HUES64 (cell line): ENCODE measurements around the gene DDR1.
"Not testable (repeated sequence)": the region's sequence is repeated elsewhere in the genome, so short reads cannot be mapped to it uniquely, and the experiment has no call there.

Experiments
- H3K27ac ChIP-seq: 2 replicates; pipeline ENCODE4 v1.7.0; 2013; ENCODE audit warnings: low read depth, low read length, inconsistent platforms
- H3K27me3 ChIP-seq: 2 replicates; pipeline ENCODE4 v1.6.1; 2013; ENCODE audit warnings: mild to moderate bottlenecking, low read length; ENCODE audit not compliant: insufficient read depth
- H3K36me3 ChIP-seq: 2 replicates; pipeline ENCODE4 v1.6.1; 2013; ENCODE audit warnings: mild to moderate bottlenecking, low read length; ENCODE audit not compliant: insufficient read depth
- H3K4me1 ChIP-seq: 2 replicates; pipeline ENCODE4 v1.6.1; 2013; ENCODE audit warnings: mild to moderate bottlenecking, low read length, moderate library complexity; ENCODE audit not compliant: insufficient read depth
- H3K4me3 ChIP-seq: 2 replicates; pipeline ENCODE4 v1.5.1; 2013; ENCODE audit warnings: mild to moderate bottlenecking, low read length, moderate library complexity
- H3K9ac ChIP-seq: 2 replicates; pipeline ENCODE4 v1.6.1; 2013; ENCODE audit warnings: mild to moderate bottlenecking, low read depth, low read length
- H3K9me3 ChIP-seq: 2 replicates; pipeline ENCODE4 v1.6.1; 2013; ENCODE audit warnings: low read depth, low read length; ENCODE audit not compliant: insufficient read depth
- WGBS: fragments of 150-250, 120-280 bp; methylation state at CpG from one replicate; pipeline ENCODE4 v1.1.7; 2013; ENCODE audit warnings: missing lambda C conversion rate; 5-methylcytosine and 5-hydroxymethylcytosine counted together

DDR1 gene

DNA sequence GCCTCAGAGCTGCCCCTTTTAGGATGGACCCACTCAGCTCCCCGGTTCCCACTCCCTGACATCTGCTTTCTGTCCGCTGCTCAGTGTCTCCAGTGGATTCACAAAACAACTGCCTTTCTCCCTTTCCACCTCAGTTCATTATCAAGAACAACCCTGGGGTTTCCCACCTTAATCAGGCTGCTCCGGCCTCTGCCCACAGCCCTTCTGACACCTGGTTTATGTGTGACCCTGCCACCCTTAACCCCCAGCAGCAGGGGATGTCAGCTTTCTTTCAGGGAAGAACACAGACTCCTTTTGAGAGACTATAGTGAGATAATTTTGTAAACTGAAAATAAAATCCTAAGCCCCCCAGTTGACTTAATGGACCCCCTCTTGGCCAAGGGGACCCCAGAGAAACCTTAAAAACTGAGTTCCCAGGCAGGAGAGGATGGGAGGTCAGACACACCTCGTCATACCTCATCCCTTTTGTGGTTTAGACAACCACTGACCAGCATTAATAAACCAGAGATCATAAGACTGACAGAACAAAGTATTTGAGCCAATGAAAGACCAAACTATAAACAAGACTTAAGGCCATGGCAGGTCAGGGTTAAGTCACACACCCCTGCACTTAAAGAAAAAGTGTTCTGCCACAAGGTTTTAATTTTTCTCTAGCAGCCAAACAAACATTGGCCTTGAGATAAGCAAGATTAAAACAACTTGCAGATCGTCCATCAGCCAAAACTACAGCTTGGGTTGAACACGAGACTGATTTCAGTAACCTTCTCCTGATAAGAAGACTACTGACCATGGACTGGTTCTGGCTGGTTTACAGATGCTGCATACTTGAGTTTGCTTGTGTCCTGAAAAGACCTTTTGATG, 42.4 kb upstream of the DDR1 start:
- Histone ChIP-seq H3K36me3 (peaks cover 7% of the 10 kb centered on the region), H3K9me3 (no peaks in the 10 kb centered on the region), H3K4me1 (peaks cover 44% of the 10 kb centered on the region), H3K27ac (no peak overlapping the region), H3K27me3 (no peaks in the 10 kb centered on the region), H3K9ac (no peak overlapping the region), H3K4me3 (no peak overlapping the region)
- WGBS, result 89% methylated on average over 6 of the region's 6 CpGs

DNA sequence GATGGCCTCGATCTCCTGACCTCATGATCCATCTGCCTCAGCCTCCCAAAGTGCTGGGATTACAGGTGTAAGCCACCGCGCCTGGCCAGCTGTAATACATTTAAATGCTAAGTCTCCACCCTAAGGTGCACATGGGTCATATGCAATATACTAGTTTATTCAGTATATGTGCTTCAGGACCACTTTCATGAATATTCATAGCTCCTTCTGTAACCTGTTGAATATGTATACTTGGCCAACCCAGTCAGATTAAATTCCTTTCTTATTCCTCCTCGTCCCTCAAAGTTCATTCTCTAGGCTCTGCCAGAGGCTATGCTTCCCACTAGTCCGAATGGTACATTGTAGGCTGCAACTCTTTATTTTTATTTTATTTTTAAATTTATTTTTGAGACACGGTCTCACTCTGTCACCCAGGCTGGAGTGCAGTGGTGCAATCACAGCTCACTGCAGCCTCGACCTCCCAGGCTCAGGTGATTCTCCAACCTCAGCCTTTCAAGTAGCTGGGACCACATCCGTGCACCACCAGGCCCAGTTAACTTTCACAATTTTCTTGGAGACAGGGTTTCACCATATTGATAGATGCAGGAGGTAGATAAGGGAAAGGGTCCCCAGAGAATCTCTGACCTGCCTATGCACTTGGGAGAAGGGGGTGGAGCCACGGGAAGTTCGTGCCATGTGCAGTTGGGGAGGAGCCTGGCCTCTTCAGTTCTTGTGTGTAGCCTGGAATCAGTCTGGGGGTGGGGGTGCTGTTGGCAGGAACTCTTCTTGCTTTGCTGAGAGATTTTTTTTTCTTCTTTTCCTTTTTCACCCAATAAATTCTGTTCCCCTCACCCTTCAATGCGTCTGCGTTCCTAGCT, 41.3 kb upstream of the DDR1 start:
- Histone ChIP-seq H3K4me3 (no peak overlapping the region), H3K36me3 (peaks cover 7% of the 10 kb centered on the region), H3K27ac (peak overlapping the region; percentile 57), H3K9me3 (no peaks in the 10 kb centered on the region), H3K9ac (no peak overlapping the region), H3K27me3 (no peaks in the 10 kb centered on the region), H3K4me1 (peaks cover 50% of the 10 kb centered on the region)
- WGBS, result 89% methylated on average over 12 of the region's 12 CpGs

DNA sequence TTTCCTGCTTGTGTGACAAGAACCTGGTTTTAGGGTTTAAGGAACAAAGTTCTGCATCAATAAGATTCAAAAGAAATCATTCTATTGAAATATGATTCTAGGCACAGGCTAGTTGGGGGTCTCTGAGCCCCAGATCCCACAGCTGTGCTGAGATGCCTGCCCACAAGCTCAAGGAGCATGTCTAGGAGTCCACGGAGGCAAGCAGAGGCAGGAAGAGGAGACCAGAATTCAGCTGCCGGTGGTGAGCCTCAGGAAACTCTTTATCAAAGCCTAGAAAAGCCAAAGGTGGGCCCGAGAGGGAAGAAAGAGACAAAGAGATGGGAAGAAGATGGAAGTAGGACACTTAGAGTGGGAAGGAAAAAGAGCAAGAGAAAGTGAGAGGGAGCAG, 40.7 kb upstream of the DDR1 start:
- peaks cover 50% of the 10 kb centered on the region for H3K4me1 ChIP-seq
- WGBS, result 73% methylated on average over 3 of the region's 3 CpGs
- H3K4me3 ChIP-seq, result no peak overlapping the region
- peaks cover 7% of the 10 kb centered on the region for H3K36me3 ChIP-seq
- H3K9ac ChIP-seq, result no peak overlapping the region; the same call in 1 of the 2 replicates
- peak overlapping the region; percentile 57 for H3K27ac ChIP-seq
- no peaks in the 10 kb centered on the region for H3K9me3 ChIP-seq
- H3K27me3 ChIP-seq, result no peaks in the 10 kb centered on the region

DNA sequence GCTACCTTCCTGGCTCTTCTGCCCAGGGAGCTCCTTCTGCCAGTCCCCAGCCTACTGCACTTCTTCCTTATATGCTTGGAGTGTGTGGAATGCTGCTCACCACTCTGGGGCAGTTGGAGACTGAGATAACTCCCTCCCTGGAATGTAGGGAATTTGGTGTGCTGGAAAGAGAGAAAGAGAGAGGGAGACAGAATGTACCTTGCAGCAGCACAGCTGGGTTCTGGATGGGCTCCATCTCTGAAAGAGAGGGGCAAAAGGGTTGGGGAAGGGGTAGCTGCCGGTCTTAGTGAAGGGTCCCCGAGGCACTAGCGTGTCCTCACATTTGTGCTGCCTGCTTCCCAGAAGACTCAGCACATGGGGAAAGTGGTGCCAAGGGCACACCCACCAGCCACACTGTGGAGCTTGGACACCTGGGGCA, 40.2 kb upstream of the DDR1 start:
- Histone ChIP-seq H3K4me3 (no peak overlapping the region), H3K9ac (no peak overlapping the region), H3K27me3 (no peaks in the 10 kb centered on the region), H3K4me1 (peaks cover 50% of the 10 kb centered on the region), H3K36me3 (peaks cover 7% of the 10 kb centered on the region), H3K9me3 (no peaks in the 10 kb centered on the region), H3K27ac (peak overlapping the region; percentile 74)
- 92% methylated on average over 3 of the region's 3 CpGs for WGBS

DNA sequence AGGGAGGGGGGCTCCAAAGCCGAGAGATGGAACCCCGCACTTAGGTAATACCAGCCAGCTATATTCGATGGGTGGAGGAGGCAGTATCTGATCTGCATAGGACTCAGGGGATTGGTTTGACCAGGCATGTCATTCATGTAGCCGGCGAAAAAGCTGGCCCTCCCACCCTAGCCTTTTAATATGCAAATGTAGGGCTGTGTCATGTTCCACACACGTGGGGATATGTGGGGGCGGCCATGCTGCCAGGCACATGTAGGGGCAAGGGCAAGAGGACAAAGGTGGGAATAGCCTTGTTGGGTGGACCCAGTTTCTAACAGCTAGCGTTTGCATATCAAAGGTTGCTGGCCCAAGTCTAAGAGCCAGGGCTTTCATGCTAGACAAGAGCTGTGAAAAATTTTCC, 39.1 kb upstream of the DDR1 start:
- Histone ChIP-seq H3K36me3 (no peaks in the 10 kb centered on the region; the same call in 1 of the 2 replicates), H3K4me3 (no peak overlapping the region), H3K27me3 (no peaks in the 10 kb centered on the region), H3K9me3 (peaks cover 4% of the 10 kb centered on the region), H3K9ac (no peak overlapping the region), H3K4me1 (peaks cover 55% of the 10 kb centered on the region), H3K27ac (peak overlapping the region; percentile 42; the same call in 1 of the 2 replicates)
- 56% methylated on average over 8 of the region's 8 CpGs for WGBS

DNA sequence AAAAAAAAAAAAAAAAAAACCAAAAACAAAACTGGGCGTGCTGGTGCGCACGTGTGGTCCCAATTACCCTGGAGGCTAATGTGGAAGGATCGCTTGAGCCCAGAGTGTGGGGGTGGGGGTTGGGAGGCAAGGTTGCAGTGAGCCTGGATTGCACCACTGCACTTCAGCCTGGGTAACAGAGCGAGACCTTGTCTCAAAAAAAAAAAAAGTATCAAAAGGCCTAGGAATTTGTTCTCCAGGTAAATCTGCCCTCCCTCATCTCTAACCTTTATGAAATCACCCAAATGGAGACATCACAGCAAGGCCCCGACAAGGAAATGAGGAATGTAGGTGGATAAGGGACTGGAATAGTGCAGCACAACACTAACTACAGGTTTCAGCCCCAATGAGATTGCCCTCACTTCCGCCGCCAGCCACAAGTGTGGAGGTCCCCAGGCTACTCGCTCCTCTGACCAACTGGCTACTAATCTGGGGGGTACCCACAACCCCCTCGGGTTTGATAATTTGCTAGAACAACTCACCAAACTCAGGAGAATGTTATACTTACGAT, 36.8 kb upstream of the DDR1 start:
- no peaks in the 10 kb centered on the region; the same call in 1 of the 2 replicates for H3K36me3 ChIP-seq
- peaks cover 27% of the 10 kb centered on the region for H3K9me3 ChIP-seq
- peak overlapping the region; percentile 96 for H3K27ac ChIP-seq
- H3K27me3 ChIP-seq, result no peaks in the 10 kb centered on the region
- H3K9ac ChIP-seq, result peak overlapping the region; percentile 73
- H3K4me3 ChIP-seq, result peak overlapping the region; percentile 50
- WGBS, result 50% methylated on average over 10 of the region's 11 CpGs
- peaks cover 49% of the 10 kb centered on the region for H3K4me1 ChIP-seq

DNA sequence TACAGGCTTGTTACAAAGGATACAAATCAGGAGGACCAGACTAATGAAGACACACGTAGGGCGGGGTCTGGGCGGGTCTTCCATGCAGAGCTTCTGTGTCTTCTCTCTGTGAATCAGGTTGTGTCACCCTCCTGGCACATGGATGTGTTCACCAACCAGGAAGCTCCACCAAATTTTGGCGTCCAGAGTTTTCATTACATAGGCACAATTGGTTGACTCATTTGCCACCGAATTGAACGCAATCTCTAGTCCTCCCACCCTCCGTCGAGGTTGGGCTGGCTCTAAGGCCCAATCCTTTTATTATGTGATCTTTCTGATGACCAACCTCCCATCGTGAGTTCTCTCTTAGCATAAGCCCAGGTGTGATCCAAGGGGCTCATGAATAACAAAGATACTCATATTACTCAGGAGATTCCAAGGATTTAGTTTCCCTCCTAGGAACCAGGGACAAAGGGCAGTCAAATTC, 36.3 kb upstream of the DDR1 start:
- Histone ChIP-seq H3K27ac (peak overlapping the region; percentile 96), H3K4me3 (peak overlapping the region; percentile 50), H3K4me1 (peaks cover 46% of the 10 kb centered on the region), H3K36me3 (no peaks in the 10 kb centered on the region; the same call in 1 of the 2 replicates), H3K9ac (peak overlapping the region; percentile 73), H3K9me3 (peaks cover 31% of the 10 kb centered on the region), H3K27me3 (no peaks in the 10 kb centered on the region)
- WGBS, result 34% methylated on average over 9 of the region's 9 CpGs

DNA sequence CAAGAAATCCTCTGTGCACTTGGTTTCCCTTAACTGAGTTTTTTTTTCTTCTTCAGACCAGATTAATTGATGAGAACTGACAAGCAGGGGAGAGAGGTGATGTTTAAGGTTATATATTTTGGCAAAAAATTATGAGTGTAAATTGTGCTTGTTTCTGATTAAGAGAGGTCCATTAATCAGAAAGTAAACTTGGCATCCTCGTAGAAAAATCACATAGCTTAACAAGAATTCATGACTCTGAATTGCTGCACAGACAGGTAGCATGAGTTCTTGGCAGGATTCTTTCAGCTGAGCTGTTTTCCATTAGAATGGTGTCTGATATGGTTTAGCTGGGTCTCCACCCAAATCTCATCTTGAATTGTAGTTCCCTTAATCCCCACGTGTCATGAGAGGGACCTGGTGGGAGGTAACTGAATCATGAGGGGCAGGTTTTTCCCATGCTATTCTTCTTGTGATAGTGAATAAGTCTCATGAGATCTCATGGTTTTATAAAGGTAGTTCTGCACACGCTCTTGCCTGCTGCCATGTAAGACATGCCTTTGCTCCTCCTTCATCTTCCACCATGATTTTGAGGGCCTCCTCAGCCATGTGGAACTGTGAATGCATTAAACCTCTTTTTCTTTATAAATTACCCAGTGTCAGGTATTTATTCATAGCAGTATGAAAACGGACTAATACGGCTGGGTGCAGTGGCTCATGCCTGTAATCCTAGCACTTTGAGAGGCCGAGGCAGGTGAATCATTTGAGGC, 34.2 kb upstream of the DDR1 start:
- no peak overlapping the region for H3K9ac ChIP-seq
- peaks cover 26% of the 10 kb centered on the region for H3K4me1 ChIP-seq
- H3K27ac ChIP-seq, result no peak overlapping the region
- no peaks in the 10 kb centered on the region; the same call in 1 of the 2 replicates for H3K36me3 ChIP-seq
- no peak overlapping the region for H3K4me3 ChIP-seq
- 82% methylated on average over 6 of the region's 6 CpGs for WGBS
- peaks cover 34% of the 10 kb centered on the region for H3K9me3 ChIP-seq
- H3K27me3 ChIP-seq, result no peaks in the 10 kb centered on the region

DNA sequence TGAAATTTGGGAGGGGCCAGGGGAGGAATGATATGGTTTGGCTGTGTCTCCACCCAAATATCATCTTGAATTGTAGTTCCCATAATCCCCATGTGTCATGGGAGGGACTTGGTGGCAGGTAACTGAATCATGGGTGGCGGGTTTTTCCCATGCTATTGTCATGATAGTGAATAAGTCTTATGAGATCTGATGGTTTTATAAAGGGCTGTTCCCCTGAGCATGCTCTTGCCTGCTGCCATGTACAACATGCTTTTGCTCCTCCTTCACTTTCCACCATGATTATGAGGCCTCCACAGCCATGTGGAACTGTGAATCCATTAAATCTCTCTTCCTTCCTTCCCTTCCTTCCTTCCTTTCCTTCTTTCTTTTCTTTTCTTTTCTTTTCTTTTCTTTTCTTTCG, 31.9 kb upstream of the DDR1 start:
- 100% methylated on average over 2 of the region's 2 CpGs for WGBS
- H3K27ac ChIP-seq, H3K4me3 ChIP-seq: not testable (repeated sequence)

DNA sequence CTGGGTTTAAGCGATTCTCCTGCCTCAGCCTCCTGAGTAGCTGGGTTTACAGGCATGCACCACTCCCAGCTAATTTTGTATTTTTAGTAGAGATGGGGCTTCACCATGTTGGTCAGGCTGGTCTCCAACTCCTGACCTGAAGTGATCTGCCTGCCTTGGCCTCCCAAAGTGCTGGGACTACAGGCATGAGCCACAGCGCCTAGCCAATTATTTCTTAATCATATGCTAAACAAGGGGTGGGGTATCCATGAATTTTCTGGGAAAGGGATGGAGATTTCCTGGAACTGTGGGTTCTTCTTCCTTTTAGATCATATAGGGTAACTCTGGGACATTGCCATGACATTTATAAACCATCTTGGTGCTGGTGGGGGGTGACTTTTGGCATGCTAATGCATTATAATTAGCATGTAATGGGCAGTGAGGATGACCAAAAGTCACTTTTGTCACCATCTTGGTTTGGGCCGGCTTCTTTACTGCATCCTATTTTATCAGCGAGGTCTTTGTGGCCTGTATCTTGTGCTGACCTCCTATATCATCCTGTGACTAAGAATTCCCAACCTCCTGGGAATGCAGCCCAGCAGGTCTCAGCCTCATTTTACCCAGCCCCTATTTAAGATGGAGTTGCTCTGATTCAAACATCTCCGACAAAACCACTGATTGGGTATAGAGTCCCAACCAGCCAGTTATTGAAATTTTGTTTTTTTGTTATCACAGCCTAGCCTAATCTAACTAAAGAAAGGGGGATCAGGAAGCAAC, 29.9 kb upstream of the DDR1 start:
- H3K4me1 ChIP-seq, result peaks cover 2% of the 10 kb centered on the region
- peaks cover 46% of the 10 kb centered on the region for H3K9me3 ChIP-seq
- no peak overlapping the region for H3K9ac ChIP-seq
- H3K36me3 ChIP-seq, result no peaks in the 10 kb centered on the region
- no peaks in the 10 kb centered on the region for H3K27me3 ChIP-seq
- no peak overlapping the region for H3K27ac ChIP-seq
- no peak overlapping the region for H3K4me3 ChIP-seq
- WGBS, result 98% methylated on average over 4 of the region's 5 CpGs

More for the DNA sequence above, 31.9 kb upstream of the DDR1 start:
- Histone ChIP-seq H3K9me3 (peaks cover 34% of the 10 kb centered on the region), H3K4me1 (peaks cover 19% of the 10 kb centered on the region)
- not testable (repeated sequence) for H3K27me3 ChIP-seq, H3K36me3 ChIP-seq, H3K9ac ChIP-seq
